HG03520 (cell line): ENCODE results near the gene CARD18.

Source experiments
- ATAC-seq: cut with Tn5 transposase; IDR thresholded peaks from one replicate; pipeline ENCODE4 v1.9.1; 2021; ENCODE audit warnings: mild to moderate bottlenecking, moderate library complexity; ENCODE audit not compliant: unreplicated experiment

Gene CARD18

DNA sequence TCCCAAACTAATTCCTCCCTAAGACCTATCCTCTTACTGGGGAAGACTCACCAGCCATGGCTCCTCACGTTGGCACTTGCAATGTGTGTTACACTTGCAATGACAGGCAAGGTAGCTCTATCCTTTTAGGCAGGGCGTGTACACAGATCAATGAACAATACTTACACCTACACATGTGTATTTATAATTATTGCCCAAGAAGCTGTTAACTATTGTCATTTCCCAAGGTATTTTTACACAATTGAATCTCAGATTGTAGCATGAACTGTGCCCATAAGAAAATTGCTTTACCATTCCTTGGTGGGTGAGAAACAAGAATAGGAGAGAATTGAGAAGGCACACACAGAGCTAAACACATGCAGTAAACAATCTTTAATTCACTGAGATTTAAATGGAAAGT, at the start of gene CARD18:
Gene CARD18, minus strand, starts transcription at position 101 of the 400 bp plus-strand sequence. Its CDS starts 43 bp downstream, at position 58.
- no peak for ATAC-seq

- no peak for ATAC-seq
Observed at GRCh38 chr11:105183987-105184386, 44.4 kb upstream of the CARD18 start.

DNA sequence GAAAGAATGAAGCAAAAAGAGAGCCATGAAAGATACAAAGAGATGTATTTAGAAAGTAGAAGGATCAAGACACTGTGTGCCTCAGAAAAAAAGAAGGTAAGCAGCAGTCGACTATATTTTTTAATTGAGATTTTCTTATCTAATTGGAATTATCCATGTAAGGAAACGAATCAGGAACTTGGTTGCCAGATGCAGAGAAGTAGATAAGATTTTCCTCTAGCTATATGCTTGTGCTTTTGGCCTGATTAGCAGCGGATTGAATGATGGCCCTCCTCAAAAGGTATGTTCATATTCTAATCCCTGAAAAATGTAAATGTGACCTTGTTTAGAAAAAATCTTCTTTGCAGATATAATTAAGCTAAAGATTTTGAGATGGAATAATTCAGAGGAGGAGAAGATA, 43.9 kb upstream of the CARD18 start:
- ATAC-seq: no peak

DNA sequence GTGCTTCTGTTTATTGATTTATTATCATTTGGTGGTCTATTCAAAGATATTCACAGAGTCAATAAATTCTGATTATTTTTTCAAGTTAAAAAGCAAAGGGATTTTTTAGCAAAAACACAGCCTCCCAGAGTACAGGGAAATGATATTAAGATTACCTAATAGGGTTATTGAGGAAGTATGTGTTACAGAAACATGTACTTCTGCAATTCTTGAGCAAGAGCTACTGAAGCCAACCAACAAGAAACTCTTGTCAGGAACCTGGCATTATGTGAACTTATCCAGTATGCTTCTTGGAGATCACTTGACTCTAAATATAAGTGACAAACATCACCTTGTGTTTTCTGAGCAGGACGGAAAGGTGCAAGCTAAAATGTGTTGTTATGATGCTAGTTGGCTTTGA, 42.0 kb upstream of the CARD18 start:
- ATAC-seq: no peak

GRCh38 chr11:105181100-105181499, 41.5 kb upstream of the CARD18 start:
- ATAC-seq: no peak

DNA sequence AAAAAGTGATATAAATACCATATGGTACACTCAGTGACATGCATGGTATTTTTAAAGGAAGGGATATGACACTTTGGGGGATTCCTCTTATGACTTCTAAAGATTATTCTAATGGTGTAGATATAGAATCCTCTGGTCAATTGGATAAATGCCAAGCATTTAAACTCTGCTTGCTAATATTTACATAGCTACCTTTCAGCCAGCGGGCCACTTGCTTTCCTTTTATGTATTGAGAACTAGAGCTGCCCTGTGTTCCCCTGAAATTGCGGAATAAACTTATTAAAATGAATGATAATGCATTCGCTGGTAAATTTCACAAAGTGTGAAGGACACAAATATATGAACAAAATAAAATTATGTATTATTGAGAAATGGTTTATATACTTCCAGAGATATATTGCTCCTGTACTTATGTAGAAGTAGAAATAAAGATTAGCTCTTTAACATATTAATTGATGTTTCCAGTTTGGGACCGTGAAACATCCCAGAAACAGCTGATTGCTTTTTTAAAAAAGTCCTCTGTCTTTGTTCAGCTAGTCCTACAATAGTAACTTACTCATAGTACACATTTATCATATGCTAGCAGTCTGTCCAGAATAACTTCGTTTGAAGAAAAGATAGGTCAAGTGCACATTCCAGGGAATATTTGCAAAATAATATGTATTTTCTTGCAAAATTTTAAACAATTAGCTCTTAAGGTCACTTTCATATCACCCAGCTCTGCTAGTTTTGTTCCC, 40.1 kb upstream of the CARD18 start:
- ATAC-seq: no peak

- ATAC-seq: no peak
Observed at GRCh38 chr11:105177658-105178057, 38.1 kb upstream of the CARD18 start.

GRCh38 chr11:105168457-105168856, 28.9 kb upstream of the CARD18 start:
- no peak for ATAC-seq

GRCh38 chr11:105167244-105167643, 27.7 kb upstream of the CARD18 start:
- ATAC-seq: no peak

GRCh38 chr11:105164208-105164607, 24.6 kb upstream of the CARD18 start:
- no peak for ATAC-seq

GRCh38 chr11:105162506-105162905, 22.9 kb upstream of the CARD18 start:
- no peak for ATAC-seq

GRCh38 chr11:105158436-105158835, 18.9 kb upstream of the CARD18 start:
- ATAC-seq: no peak

GRCh38 chr11:105156720-105157119, 17.2 kb upstream of the CARD18 start:
- ATAC-seq: no peak

DNA sequence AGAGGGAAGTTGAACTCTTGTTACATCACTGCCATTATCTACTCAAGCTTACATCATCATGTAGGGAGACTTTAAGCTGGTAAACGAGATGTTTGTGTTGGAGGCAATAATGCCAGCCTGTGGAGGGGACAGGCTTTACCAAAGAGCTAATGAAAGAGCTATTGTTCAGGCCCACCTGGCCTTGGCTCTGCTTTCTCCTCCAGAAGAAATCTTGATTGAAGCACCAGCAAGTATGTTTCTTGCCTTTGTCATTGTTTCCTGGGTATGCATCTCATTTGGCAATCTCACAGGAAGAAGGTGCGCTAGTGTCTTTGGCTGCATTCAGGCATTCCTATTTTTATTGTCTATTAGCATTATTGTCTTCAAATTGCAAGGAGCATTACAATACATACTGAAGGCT, 16.7 kb upstream of the CARD18 start:
- ATAC-seq: no peak

- no peak for ATAC-seq
Observed at GRCh38 chr11:105155679-105156078, 16.1 kb upstream of the CARD18 start.

- no peak for ATAC-seq
Observed at GRCh38 chr11:105153392-105153791, 13.8 kb upstream of the CARD18 start.

DNA sequence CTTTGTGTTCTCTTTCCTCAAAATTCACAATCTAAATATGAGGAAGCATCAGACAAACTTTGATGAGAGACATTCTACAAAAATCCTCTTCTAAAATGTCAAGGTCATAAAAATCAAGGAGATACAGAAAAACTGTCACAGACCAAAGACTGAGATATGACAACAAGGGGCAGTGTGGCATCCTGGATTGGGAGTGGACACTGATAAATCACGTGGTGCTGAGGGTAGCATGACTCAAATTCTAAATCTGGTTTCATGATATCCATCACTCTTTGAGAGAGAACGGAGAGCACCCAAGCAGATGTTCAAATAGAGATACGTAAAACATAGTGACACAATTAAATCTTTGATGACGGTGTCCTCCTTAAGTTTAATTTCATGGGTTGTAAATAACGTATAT, 13.0 kb upstream of the CARD18 start:
- no peak for ATAC-seq

- no peak for ATAC-seq
Observed at GRCh38 chr11:105152021-105152512, 12.5 kb upstream of the CARD18 start.

DNA sequence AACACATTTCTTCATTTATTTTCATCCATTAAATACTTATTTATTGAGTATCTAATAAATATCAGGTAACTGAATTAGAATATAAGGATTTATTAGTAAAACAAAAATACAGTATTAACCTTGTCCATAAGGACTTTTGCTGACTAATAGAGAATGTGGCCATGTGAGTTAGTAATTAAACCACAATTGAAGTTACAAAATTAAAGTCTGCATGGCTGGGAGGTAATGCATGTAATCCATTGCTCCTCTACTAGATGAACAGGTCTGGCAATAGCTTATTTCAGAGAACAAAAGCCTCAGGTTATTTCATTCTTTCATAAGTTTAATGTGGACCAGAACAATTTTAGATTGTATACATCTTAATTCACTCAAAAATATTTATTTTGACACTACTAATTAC, 9.9 kb upstream of the CARD18 start:
- ATAC-seq: no peak

GRCh38 chr11:105148241-105148640, 8.7 kb upstream of the CARD18 start:
- no peak for ATAC-seq

- no peak for ATAC-seq
Observed at GRCh38 chr11:105144887-105145286, 5.3 kb upstream of the CARD18 start.

GRCh38 chr11:105142167-105142566, 2.6 kb upstream of the CARD18 start:
- ATAC-seq: no peak

DNA sequence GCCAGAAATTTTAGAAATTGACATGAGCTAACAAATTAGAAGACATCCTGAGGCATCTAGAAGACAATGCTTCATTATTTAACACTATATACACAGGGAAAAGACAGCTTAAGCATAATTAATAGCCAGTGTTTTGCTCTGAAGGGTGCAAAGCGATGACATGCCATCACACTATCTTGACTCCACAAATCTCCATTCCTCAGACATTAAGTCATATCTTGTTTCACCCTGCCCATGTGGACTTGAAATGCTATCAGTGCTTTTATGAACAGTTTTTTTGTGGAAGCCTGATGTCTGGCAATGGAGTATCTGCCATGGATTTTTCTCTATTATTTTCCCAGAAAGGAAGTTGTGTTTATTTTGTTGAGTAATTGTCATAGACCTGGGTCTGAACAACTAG, 2.3 kb downstream of the CARD18 start:
- ATAC-seq: no peak
